ENCODE data around the gene ENOPH1.
"Not testable (repeated sequence)": the region's sequence is repeated elsewhere in the genome, so short reads cannot be mapped to it uniquely, and the experiment has no call there.

ENOPH1 gene

DNA sequence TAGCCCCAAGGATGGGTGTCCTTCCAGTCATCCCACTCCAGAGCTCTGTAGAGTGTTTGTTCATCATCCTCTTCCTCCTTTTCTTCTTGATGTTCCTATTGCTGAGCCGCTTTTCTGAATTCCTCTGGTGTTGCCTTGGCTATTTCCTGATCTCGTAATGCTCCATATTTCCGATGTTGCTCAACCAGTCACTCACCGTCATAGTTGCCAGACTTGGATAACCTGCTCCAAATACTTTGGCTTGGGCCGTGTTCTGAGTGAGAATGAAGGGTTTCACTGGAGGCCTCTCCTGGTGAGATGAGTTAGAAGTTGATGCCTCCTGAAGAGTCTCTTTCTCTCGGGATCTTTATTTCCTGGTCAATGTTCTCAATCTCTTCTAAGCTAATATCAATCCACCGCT, 28.8 kb upstream of the ENOPH1 start (continued):
- no peak for TF ChIP-seq GLI2 (tag by site-specific recombination; IDR thresholded peaks at IDR 0.05; ENCODE audit: borderline replicate concordance, low read depth)
- no peak for TF ChIP-seq ZNF621 (tag by site-specific recombination; IDR thresholded peaks at IDR 0.05)
- TF ChIP-seq, protein P1, sequence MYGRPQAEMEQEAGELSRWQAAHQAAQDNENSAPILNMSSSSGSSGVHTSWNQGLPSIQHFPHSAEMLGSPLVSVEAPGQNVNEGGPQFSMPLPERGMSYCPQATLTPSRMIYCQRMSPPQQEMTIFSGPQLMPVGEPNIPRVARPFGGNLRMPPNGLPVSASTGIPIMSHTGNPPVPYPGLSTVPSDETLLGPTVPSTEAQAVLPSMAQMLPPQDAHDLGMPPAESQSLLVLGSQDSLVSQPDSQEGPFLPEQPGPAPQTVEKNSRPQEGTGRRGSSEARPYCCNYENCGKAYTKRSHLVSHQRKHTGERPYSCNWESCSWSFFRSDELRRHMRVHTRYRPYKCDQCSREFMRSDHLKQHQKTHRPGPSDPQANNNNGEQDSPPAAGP (tag by site-specific recombination; IDR thresholded peaks at IDR 0.05): no peak
- TF ChIP-seq ZNF350 (tag by site-specific recombination; IDR thresholded peaks at IDR 0.05): no peak
- no peak for TF ChIP-seq ZNF76 (tag by site-specific recombination; IDR thresholded peaks at IDR 0.05; ENCODE audit: borderline replicate concordance, low read depth)
- no peak for TF ChIP-seq ZNF184 (tag by site-specific recombination; IDR thresholded peaks at IDR 0.05)
- no peak for TF ChIP-seq ZSCAN30 (tag by site-specific recombination; IDR thresholded peaks at IDR 0.05)

DNA sequence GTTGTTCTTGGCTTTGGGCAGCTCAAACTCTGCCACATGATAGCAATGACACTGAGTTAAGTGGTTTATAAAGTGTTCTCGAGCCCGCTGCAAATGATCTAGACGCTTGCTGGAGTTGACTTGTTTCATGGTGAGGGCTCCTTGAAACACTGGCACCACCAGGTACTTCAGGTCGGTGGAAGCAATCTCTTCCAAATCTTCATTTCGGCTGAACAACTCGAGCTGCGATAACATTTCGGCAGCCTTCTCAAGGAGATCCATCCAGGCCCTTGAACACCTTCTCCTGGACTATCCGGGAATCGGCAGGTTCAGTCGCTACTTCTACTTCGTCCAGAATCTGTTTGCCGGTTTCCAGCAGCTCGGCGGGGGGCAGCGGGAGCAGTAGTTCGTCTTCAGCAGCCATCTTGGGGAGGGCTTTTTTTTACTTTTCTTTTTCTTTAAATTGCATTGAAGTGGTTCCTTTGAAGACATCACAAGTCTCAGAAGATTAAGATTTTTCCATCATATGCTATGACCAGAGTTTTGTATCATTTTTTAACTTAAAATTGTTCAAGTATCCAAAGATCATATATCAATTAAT, 28.1 kb upstream of the ENOPH1 start:
- H3K27ac ChIP-seq (ENCODE audit: extremely low read depth, low read depth, low read length): no peak overlapping the region
- H3K9me3 ChIP-seq (ENCODE audit: control insufficient read depth, insufficient read depth, low read depth, low read length): no peaks in the 10 kb centered on the region
- CTCF ChIA-PET: no interaction called here
- no peak for TF ChIP-seq ZNF629 (tag by site-specific recombination; IDR thresholded peaks at IDR 0.05)
- TF ChIP-seq REPIN1 (tag by site-specific recombination; IDR thresholded peaks at IDR 0.05; ENCODE audit: low read depth): no peak
- no peak for TF ChIP-seq ZNF433 (tag by site-specific recombination; IDR thresholded peaks at IDR 0.05; ENCODE audit: low read depth)
- no peak for TF ChIP-seq ZNF501 (tag by site-specific recombination; IDR thresholded peaks at IDR 0.05)
- TF ChIP-seq, protein P2, sequence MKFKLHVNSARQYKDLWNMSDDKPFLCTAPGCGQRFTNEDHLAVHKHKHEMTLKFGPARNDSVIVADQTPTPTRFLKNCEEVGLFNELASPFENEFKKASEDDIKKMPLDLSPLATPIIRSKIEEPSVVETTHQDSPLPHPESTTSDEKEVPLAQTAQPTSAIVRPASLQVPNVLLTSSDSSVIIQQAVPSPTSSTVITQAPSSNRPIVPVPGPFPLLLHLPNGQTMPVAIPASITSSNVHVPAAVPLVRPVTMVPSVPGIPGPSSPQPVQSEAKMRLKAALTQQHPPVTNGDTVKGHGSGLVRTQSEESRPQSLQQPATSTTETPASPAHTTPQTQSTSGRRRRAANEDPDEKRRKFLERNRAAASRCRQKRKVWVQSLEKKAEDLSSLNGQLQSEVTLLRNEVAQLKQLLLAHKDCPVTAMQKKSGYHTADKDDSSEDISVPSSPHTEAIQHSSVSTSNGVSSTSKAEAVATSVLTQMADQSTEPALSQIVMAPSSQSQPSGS (tag by site-specific recombination; IDR thresholded peaks at IDR 0.05; ENCODE audit: low read depth): no peak
- TF ChIP-seq, protein P3, sequence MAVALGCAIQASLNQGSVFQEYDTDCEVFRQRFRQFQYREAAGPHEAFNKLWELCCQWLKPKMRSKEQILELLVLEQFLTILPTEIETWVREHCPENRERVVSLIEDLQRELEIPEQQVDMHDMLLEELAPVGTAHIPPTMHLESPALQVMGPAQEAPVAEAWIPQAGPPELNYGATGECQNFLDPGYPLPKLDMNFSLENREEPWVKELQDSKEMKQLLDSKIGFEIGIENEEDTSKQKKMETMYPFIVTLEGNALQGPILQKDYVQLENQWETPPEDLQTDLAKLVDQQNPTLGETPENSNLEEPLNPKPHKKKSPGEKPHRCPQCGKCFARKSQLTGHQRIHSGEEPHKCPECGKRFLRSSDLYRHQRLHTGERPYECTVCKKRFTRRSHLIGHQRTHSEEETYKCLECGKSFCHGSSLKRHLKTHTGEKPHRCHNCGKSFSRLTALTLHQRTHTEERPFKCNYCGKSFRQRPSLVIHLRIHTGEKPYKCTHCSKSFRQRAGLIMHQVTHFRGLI (tag by site-specific recombination; IDR thresholded peaks at IDR 0.05): no peak
- TF ChIP-seq SCRT1 (tag by site-specific recombination; IDR thresholded peaks at IDR 0.05; ENCODE audit: borderline replicate concordance): no peak
- no peak for TF ChIP-seq ZNF843 (tag by site-specific recombination; IDR thresholded peaks at IDR 0.05)
- TF ChIP-seq ZNF391 (tag by site-specific recombination; IDR thresholded peaks at IDR 0.05; ENCODE audit: borderline replicate concordance, low read depth): no peak
- no peak for TF ChIP-seq KLF9 (tag by site-specific recombination; IDR thresholded peaks at IDR 0.05; ENCODE audit: low read depth)
- TF ChIP-seq ZNF776 (tag by site-specific recombination; IDR thresholded peaks at IDR 0.05; ENCODE audit: borderline replicate concordance): no peak
- no peak for TF ChIP-seq ZNF514 (tag by site-specific recombination; IDR thresholded peaks at IDR 0.05)
- no peaks in the 10 kb centered on the region for H3K36me3 ChIP-seq (ENCODE audit: control insufficient read depth in 2 of 2, insufficient read depth in 1 of 2, low read length in 2 of 2)
- no peak overlapping the region for H3K4me3 ChIP-seq (ENCODE audit: low read depth, low read length)
- POLR2A ChIA-PET: no interaction called here
- no peaks in the 10 kb centered on the region for H3K4me1 ChIP-seq (ENCODE audit: control insufficient read depth, insufficient read depth, low read length)

DNA sequence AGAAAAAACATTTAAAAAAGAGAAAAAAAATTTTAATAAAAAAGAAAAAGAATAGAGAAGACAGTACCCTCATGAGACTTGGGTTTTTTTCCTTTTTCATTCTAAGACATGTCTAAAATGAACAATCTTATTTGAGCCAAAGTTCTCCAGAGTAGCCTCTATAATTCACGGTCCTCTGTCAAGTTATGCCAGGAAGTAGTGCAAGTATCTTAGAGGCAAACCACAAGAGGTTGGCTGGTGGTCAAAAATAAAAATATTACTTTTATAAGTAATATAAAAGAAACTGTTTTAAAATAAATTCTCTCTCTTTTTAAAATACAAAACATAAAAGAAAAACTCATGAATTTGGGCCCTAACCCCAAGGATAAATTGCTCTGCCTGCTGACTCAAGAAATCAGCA, 26.7 kb upstream of the ENOPH1 start:
- POLR2A ChIA-PET: no interaction called here
- TF ChIP-seq ZNF394 (tag by site-specific recombination; IDR thresholded peaks at IDR 0.05; ENCODE audit: borderline replicate concordance) (no peak), ZNF354C (tag by site-specific recombination; IDR thresholded peaks at IDR 0.05; ENCODE audit: borderline replicate concordance, low read depth) (no peak), ZNF169 (tag by site-specific recombination; IDR thresholded peaks at IDR 0.05) (no peak), ZNF747 (tag by site-specific recombination; IDR thresholded peaks at IDR 0.05) (no peak)
- no peak overlapping the region for H3K4me3 ChIP-seq (ENCODE audit: low read depth, low read length)
- no peaks in the 10 kb centered on the region for H3K4me1 ChIP-seq (ENCODE audit: control insufficient read depth, insufficient read depth, low read length)
- CTCF ChIA-PET: no interaction called here
- H3K36me3 ChIP-seq (ENCODE audit: control insufficient read depth in 2 of 2, insufficient read depth in 1 of 2, low read length in 2 of 2): no peaks in the 10 kb centered on the region
- no peaks in the 10 kb centered on the region for H3K9me3 ChIP-seq (ENCODE audit: control insufficient read depth, insufficient read depth, low read depth, low read length)
- no peak overlapping the region for H3K27ac ChIP-seq (ENCODE audit: extremely low read depth, low read depth, low read length)

DNA sequence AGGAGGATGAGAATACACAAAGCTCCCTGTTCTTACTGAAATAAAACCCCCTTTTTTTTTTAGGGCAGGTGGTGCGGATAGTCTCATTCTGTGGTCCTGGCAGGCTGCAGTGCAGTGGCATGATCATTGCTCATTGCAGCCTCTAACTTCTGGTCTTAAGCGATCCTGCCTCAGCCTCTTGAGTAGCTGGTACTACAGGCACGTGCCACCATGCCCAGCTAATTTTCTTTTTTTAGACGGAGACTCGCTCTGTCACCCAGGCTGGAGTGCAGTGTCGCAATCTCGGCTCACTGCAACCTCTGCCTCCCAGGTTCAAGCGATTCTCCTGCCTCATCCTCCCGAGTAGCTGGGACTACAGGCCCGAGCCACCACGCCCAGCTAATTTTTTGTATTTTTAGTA, 15.3 kb upstream of the ENOPH1 start:
- H3K4me3 ChIP-seq (ENCODE audit: low read depth, low read length); H3K36me3 ChIP-seq (ENCODE audit: control insufficient read depth in 2 of 2, insufficient read depth in 1 of 2, low read length in 2 of 2); CTCF ChIA-PET; H3K4me1 ChIP-seq (ENCODE audit: control insufficient read depth, insufficient read depth, low read length); H3K9me3 ChIP-seq (ENCODE audit: control insufficient read depth, insufficient read depth, low read depth, low read length); H3K27ac ChIP-seq (ENCODE audit: extremely low read depth, low read depth, low read length): not testable (repeated sequence)
- POLR2A ChIA-PET: interaction anchor here (2.7 kb wide), 1 partner anchor 15 kb away, joined by 7 read pairs; the partner anchor contains the start of gene HNRNPDL

Measured in HEK293 (cell line).